HepG2 (cell line): ENCODE results near the gene ENTPD5. TPM values are rescaled to one million over a fixed set of nuclear protein-coding genes. Genes with fewer than 3 reads are reported as not detected.
A peak's percentile ranks its signal among the peaks of the same experiment; 100 is the strongest.

Experiments used
- ARID5B ChIP-seq: IDR thresholded peaks from 2 replicates; pipeline ENCODE4 v1.4.0; 2020; ENCODE audit warnings: mild to moderate bottlenecking, missing genetic modification reagents
- HNF1B ChIP-seq: sonication (generic); formaldehyde crosslinking; IDR thresholded peaks from 2 replicates; pipeline ENCODE4 v1.5.1; 2020; ENCODE audit warnings: mild to moderate bottlenecking, moderate library complexity, missing genetic modification reagents
- HOXA5 ChIP-seq: sonication (generic); formaldehyde crosslinking; IDR thresholded peaks from 2 replicates; pipeline ENCODE4 v1.4.0; 2020; ENCODE audit warnings: missing genetic modification reagents
- JUNB ChIP-seq: sonication (generic); formaldehyde crosslinking; IDR thresholded peaks from 2 replicates; pipeline ENCODE4 v1.8.0; 2022; ENCODE audit warnings: missing genetic modification reagents, mild to moderate bottlenecking, borderline replicate concordance
- NR2F1 ChIP-seq, 2 experiments: fragments of 450-650 bp in 1 of 2; formaldehyde crosslinking in 1 of 2; IDR thresholded peaks; 2 replicates each; pipeline versions ENCODE4 v1.5.0 to v1.6.1; 2016 to 2020; ENCODE audit warnings: mild to moderate bottlenecking in 1 of 2, missing compliant biosample characterization in 1 of 2, missing genetic modification reagents in 1 of 2, moderate library complexity in 1 of 2
- POLR2AphosphoS5 ChIP-seq: IDR thresholded peaks from 2 replicates; pipeline ENCODE4 v1.6.1; 2012; ENCODE audit warnings: low read depth, low read length
- RAD51 ChIP-seq: fragments of 450-650 bp; IDR thresholded peaks from 2 replicates; pipeline ENCODE4 v1.6.1; 2016; ENCODE audit warnings: borderline replicate concordance
- RFXAP ChIP-seq: sonication (generic); formaldehyde crosslinking; IDR thresholded peaks from 2 replicates; pipeline ENCODE4 v1.4.0; 2020; ENCODE audit warnings: missing genetic modification reagents, borderline replicate concordance
- THAP8 ChIP-seq: sonication (generic); formaldehyde crosslinking; IDR thresholded peaks from 2 replicates; pipeline ENCODE4 v1.5.1; 2020; ENCODE audit warnings: missing genetic modification reagents, mild to moderate bottlenecking, borderline replicate concordance
- ZBTB1 ChIP-seq: sonication (generic); formaldehyde crosslinking; IDR thresholded peaks from 2 replicates; pipeline ENCODE4 v1.4.0; 2020; ENCODE audit warnings: missing genetic modification reagents, borderline replicate concordance
- ZBTB3 ChIP-seq: sonication (generic); formaldehyde crosslinking; IDR thresholded peaks from 2 replicates; pipeline ENCODE4 v1.4.0; 2020; ENCODE audit warnings: low read depth, mild to moderate bottlenecking, moderate library complexity, missing genetic modification reagents, borderline replicate concordance
- ZFP82 ChIP-seq: sonication (generic); formaldehyde crosslinking; IDR thresholded peaks from 2 replicates; pipeline ENCODE4 v1.5.1; 2020; ENCODE audit warnings: mild to moderate bottlenecking, missing genetic modification reagents, borderline replicate concordance
- ZNF20 ChIP-seq: sonication (generic); formaldehyde crosslinking; IDR thresholded peaks from 2 replicates; pipeline ENCODE4 v1.4.0; 2020; ENCODE audit warnings: mild to moderate bottlenecking, moderate library complexity, missing genetic modification reagents
- ZNF280B ChIP-seq: sonication (generic); formaldehyde crosslinking; IDR thresholded peaks from 2 replicates; pipeline ENCODE4 v1.5.0; 2020; ENCODE audit warnings: missing genetic modification reagents, mild to moderate bottlenecking, borderline replicate concordance
- ZNF530 ChIP-seq: sonication (generic); formaldehyde crosslinking; IDR thresholded peaks from 2 replicates; pipeline ENCODE4 v1.5.0; 2020; ENCODE audit warnings: low read depth, mild to moderate bottlenecking, missing genetic modification reagents
- ZNF766 ChIP-seq: sonication (generic); formaldehyde crosslinking; IDR thresholded peaks from 2 replicates; pipeline ENCODE4 v1.5.0; 2020; ENCODE audit warnings: missing genetic modification reagents, borderline replicate concordance
- polyA plus RNA-seq, 8 experiments: library from polyadenylated mRNA; depleted of rRNA in 3 of 8; stranded (reverse) in 7 of 8; unstranded in 1 of 8; fragments of >200 nt; fragmentation: Illumina TruSeq in 4 of 8; extraction: Trizol in 4 of 8; gene quantifications; 2 replicates each; pipeline versions ENCODE4 v1.2.1 to v1.2.3, GENCODE V29; 2011 to 2016; ENCODE audit warnings: low read depth in 4 of 8, missing spikeins in 1 of 8, mixed read lengths in 1 of 8; ENCODE audit not compliant: insufficient read depth in 1 of 8
- total RNA-seq, 5 experiments: library from RNA; depleted of rRNA; stranded (reverse); fragments of >200 nt; fragmentation: Illumina TruSeq; extraction: Trizol; gene quantifications; 2 replicates each; pipeline ENCODE4 v1.2.3, GENCODE V29; 2016; ENCODE audit warnings: low read depth in 1 of 5
- TF ChIP-seq, protein P1 (sequence below): sonication (generic); formaldehyde crosslinking; conservative IDR thresholded peaks from 2 replicates; pipeline ENCODE4 v1.8.0; 2022; ENCODE audit warnings: missing genetic modification reagents
- TF ChIP-seq, protein P2 (sequence below): sonication (generic); formaldehyde crosslinking; IDR thresholded peaks from 2 replicates; pipeline ENCODE4 v1.4.0; 2020; ENCODE audit warnings: missing genetic modification reagents

The ENTPD5 gene
- total and polyA plus RNA-seq, 2 of the 13 experiments (the other 11 are each of a cell fraction or from before 2014, with no cell fraction given) = 33.8 to 43.3 TPM

GRCh38 chr14:73995977-73996378 is 23.1 kb downstream of the ENTPD5 start (continued):
- TF ChIP-seq HOXA5 = no peak
- no peak; the same call in none of the 2 replicates for TF ChIP-seq HNF1B
- no peak for TF ChIP-seq ZNF766
- TF ChIP-seq ARID5B (CRISPR knock-in tag) = peak; percentile 58
- no peak for TF ChIP-seq RAD51
- TF ChIP-seq ZNF530 = no peak
- TF ChIP-seq, protein P1, sequence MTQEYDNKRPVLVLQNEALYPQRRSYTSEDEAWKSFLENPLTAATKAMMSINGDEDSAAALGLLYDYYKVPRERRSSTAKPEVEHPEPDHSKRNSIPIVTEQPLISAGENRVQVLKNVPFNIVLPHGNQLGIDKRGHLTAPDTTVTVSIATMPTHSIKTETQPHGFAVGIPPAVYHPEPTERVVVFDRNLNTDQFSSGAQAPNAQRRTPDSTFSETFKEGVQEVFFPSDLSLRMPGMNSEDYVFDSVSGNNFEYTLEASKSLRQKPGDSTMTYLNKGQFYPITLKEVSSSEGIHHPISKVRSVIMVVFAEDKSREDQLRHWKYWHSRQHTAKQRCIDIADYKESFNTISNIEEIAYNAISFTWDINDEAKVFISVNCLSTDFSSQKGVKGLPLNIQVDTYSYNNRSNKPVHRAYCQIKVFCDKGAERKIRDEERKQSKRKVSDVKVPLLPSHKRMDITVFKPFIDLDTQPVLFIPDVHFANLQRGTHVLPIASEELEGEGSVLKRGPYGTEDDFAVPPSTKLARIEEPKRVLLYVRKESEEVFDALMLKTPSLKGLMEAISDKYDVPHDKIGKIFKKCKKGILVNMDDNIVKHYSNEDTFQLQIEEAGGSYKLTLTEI (CRISPR knock-in tag) = no peak
- no peak for TF ChIP-seq THAP8 (CRISPR knock-in tag)
- TF ChIP-seq RFXAP = no peak
- TF ChIP-seq ZFP82 (CRISPR knock-in tag) = no peak
- no peak for TF ChIP-seq JUNB
- no peak for TF ChIP-seq ZNF20 (CRISPR knock-in tag)
- no peak for TF ChIP-seq ZBTB3 (CRISPR knock-in tag)
- TF ChIP-seq NR2F1 (CRISPR knock-in tag; IDR thresholded peaks at IDR 0.05) = peak in 1 of 2 experiments; percentile 19; a peak in 1 of 4 replicates
- TF ChIP-seq ZNF280B = no peak
- no peak for TF ChIP-seq ZBTB1 (CRISPR knock-in tag)
- TF ChIP-seq, protein P2, sequence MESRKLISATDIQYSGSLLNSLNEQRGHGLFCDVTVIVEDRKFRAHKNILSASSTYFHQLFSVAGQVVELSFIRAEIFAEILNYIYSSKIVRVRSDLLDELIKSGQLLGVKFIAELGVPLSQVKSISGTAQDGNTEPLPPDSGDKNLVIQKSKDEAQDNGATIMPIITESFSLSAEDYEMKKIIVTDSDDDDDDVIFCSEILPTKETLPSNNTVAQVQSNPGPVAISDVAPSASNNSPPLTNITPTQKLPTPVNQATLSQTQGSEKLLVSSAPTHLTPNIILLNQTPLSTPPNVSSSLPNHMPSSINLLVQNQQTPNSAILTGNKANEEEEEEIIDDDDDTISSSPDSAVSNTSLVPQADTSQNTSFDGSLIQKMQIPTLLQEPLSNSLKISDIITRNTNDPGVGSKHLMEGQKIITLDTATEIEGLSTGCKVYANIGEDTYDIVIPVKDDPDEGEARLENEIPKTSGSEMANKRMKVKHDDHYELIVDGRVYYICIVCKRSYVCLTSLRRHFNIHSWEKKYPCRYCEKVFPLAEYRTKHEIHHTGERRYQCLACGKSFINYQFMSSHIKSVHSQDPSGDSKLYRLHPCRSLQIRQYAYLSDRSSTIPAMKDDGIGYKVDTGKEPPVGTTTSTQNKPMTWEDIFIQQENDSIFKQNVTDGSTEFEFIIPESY (CRISPR knock-in tag) = peak; percentile 37; the same call in 1 of the 2 replicates
- peak; percentile 68 for TF ChIP-seq POLR2AphosphoS5
